ENCODE measurements around the gene GMPS.
"Not testable (repeated sequence)": the region's sequence is repeated elsewhere in the genome, so short reads cannot be mapped to it uniquely, and the experiment has no call there.

GMPS gene

DNA sequence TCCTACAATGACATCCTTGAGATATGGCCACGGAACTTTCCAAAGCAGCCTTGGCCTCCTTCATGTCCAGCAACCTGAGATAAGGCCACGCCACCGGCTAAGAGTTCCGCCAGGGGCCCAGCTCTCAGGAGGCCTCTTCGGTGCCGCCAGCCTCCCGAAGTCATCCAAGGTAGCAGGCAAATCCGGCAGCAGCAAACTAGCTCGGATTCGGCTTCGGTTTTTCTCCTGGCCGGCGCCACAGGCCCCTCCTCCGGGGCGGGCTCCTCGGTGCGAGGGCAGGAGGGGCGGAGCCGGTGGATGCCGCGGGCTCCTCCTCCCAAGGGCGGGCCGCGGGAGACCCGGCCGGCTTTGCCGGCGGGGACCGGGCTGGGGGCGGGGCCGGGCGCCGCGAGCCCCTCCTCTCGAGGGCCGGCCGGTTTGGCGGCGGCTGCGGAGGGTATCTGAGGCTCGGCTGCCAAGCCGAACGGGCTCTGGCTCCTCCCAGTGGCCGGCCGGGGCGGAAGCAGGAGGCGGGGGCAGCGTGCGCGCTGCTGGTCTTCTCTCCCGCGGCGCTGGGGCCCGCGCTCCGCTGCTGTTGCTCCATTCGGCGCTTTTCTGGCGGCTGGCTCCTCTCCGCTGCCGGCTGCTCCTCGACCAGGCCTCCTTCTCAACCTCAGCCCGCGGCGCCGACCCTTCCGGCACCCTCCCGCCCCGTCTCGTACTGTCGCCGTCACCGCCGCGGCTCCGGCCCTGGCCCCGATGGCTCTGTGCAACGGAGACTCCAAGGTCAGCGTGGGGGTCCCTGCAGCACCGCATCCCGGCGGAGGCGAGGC is at the start of gene GMPS:
Gene GMPS, plus strand, starts transcription at position 518 of the 812 bp plus-strand sequence. Its CDS starts 221 bp downstream, at position 739.
- H3K9me3 ChIP-seq (ENCODE audit: severe bottlenecking) = no peaks in the 10 kb centered on the region
- H3K4me1 ChIP-seq (ENCODE audit: insufficient read depth, poor library complexity, severe bottlenecking) = peaks cover 9% of the 10 kb centered on the region
- DNase-seq (ENCODE audit: low spot score) = peak; percentile 89
- H3K4me3 ChIP-seq (ENCODE audit: severe bottlenecking) = peak within 1 kb of the TSS; percentile 96
- peak within 1 kb of the TSS; percentile 80 for H3K27ac ChIP-seq (ENCODE audit: poor library complexity, severe bottlenecking)
- peak; percentile 86 for ATAC-seq (ENCODE audit: low read depth)
- TF ChIP-seq, protein P1, sequence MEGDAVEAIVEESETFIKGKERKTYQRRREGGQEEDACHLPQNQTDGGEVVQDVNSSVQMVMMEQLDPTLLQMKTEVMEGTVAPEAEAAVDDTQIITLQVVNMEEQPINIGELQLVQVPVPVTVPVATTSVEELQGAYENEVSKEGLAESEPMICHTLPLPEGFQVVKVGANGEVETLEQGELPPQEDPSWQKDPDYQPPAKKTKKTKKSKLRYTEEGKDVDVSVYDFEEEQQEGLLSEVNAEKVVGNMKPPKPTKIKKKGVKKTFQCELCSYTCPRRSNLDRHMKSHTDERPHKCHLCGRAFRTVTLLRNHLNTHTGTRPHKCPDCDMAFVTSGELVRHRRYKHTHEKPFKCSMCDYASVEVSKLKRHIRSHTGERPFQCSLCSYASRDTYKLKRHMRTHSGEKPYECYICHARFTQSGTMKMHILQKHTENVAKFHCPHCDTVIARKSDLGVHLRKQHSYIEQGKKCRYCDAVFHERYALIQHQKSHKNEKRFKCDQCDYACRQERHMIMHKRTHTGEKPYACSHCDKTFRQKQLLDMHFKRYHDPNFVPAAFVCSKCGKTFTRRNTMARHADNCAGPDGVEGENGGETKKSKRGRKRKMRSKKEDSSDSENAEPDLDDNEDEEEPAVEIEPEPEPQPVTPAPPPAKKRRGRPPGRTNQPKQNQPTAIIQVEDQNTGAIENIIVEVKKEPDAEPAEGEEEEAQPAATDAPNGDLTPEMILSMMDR (IDR thresholded peaks at IDR 0.05; ENCODE audit: poor library complexity, severe bottlenecking) = peak; percentile 66
- H3K36me3 ChIP-seq (ENCODE audit: low read depth) = peaks cover 11% of the 10 kb centered on the region
- no peaks in the 10 kb centered on the region for H3K27me3 ChIP-seq (ENCODE audit: insufficient read depth, poor library complexity, severe bottlenecking)

DNA sequence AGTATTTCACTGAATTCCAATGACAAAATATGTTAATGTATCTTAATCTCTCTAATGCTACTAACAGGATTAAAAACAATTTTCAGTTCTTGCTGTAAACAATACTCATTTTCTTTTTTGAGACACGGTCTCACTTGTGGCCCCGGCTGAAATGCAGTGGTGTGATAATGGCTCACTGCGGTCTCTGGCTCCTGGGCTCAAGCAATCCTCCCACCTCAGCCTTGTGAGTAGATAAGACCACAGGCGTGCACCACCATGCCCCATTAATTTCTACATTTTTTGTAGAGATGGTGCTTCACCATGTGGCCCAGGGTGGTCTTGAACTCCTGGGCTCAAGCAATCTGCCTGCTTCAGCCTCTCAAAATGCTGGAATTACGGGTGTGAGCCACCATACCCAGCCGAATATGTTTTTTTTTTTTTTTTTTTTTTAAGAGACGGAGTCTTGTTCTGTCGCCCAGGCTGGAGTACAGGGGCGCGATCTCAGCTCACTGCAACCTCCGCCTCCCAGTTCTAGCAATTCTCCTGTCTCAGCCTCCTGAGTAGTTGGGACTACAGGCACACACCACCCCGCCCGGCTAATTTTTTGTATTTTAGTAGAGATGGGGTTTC is 41.9 kb upstream of the GMPS start:
- H3K4me3 ChIP-seq (ENCODE audit: severe bottlenecking); ATAC-seq (ENCODE audit: low read depth); DNase-seq (ENCODE audit: low spot score); H3K9me3 ChIP-seq (ENCODE audit: severe bottlenecking); H3K27me3 ChIP-seq (ENCODE audit: insufficient read depth, poor library complexity, severe bottlenecking); H3K4me1 ChIP-seq (ENCODE audit: insufficient read depth, poor library complexity, severe bottlenecking); H3K27ac ChIP-seq (ENCODE audit: poor library complexity, severe bottlenecking): not testable (repeated sequence)
- peaks cover 76% of the 10 kb centered on the region for H3K36me3 ChIP-seq (ENCODE audit: low read depth)

DNA sequence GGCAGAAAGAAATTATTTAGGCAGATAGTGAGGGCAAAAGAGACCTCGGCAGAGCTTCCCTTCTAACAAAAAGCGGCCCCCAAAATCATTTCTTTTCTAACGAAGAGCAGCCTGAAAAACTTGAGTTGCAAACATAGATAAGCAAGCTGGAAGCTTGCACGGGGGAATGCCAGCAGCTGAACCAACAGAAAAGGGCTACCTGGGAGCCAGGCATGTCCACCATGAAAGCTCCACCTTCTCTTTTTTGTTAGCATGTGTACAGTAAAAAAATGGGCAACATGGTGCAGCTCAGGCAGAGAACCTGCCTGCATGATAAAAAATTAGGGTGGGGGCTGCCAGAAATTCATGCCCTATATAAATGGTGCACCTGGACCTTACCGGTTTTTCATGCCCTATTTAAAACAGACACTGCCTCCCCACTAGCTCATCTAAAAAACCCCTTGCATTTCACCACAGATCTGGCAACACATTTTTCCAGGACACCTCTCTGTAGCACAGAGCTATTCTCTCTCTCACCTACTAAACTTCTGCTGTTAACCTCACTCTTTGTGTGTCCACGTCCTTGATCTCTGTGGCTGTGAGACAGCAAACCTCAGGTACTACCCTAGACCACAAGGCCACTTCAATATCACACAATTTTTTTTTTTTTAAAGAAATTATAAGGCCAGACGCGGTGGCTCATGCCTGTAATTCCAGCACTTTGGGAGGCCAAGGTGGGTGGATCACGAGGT is 34.9 kb upstream of the GMPS start:
- ATAC-seq (ENCODE audit: low read depth) = no peak
- no peak overlapping the region for H3K27ac ChIP-seq (ENCODE audit: poor library complexity, severe bottlenecking)
- H3K27me3 ChIP-seq (ENCODE audit: insufficient read depth, poor library complexity, severe bottlenecking) = no peaks in the 10 kb centered on the region
- no peaks in the 10 kb centered on the region for H3K9me3 ChIP-seq (ENCODE audit: severe bottlenecking)
- no peak overlapping the region for H3K4me3 ChIP-seq (ENCODE audit: severe bottlenecking)
- H3K36me3 ChIP-seq (ENCODE audit: low read depth) = peaks cover 59% of the 10 kb centered on the region
- H3K4me1 ChIP-seq (ENCODE audit: insufficient read depth, poor library complexity, severe bottlenecking) = no peaks in the 10 kb centered on the region
- DNase-seq (ENCODE audit: low spot score) = no peak
- TF ChIP-seq, protein P1 (IDR thresholded peaks at IDR 0.05; ENCODE audit: poor library complexity, severe bottlenecking) = no peak

DNA sequence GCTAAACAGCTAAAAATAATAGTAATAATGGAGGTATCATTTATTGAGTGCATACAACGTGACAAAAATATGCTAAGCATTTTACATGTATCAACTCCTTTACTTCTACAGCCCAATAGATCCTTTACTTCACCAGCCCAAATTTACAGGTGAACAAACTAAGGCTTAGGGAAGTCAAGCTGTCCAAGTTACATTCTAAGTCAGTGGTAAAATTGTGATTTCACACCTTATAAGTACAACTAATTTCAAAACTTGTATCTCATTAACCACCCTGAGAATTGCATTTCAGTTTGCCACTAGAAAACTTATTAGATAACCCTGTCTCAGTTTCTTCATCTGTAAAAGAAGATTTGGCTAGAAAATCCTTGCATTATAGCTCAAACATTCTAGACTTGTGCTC is 26.9 kb upstream of the GMPS start:
- DNase-seq (ENCODE audit: low spot score) (no peak), ATAC-seq (ENCODE audit: low read depth) (no peak)
- no peaks in the 10 kb centered on the region for H3K4me1 ChIP-seq (ENCODE audit: insufficient read depth, poor library complexity, severe bottlenecking)
- H3K36me3 ChIP-seq (ENCODE audit: low read depth) = peaks cover 58% of the 10 kb centered on the region
- H3K27me3 ChIP-seq (ENCODE audit: insufficient read depth, poor library complexity, severe bottlenecking) = no peaks in the 10 kb centered on the region
- H3K9me3 ChIP-seq (ENCODE audit: severe bottlenecking) = no peaks in the 10 kb centered on the region
- TF ChIP-seq, protein P1 (IDR thresholded peaks at IDR 0.05; ENCODE audit: poor library complexity, severe bottlenecking) = no peak
- H3K27ac ChIP-seq (ENCODE audit: poor library complexity, severe bottlenecking) = no peak overlapping the region
- no peak overlapping the region for H3K4me3 ChIP-seq (ENCODE audit: severe bottlenecking)

DNA sequence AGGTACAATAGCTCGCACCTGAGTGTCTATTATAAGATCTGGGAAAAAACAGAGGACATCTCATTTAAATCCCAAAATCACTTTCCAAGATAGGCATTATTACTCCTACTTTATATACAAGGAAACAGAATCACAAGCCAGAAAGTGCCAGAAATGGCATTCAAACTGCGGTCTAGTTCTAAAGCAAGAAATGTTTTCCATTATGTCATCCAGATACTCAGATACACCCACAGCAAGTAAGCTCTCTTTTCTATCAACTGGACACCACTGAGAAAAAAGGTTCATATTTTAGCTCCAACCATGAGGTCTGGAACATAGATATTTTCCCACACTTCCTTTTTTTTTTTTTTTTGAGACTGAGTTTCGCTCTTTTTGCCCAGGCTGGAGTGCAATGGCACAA is 24.3 kb upstream of the GMPS start:
- ATAC-seq (ENCODE audit: low read depth) (no peak), DNase-seq (ENCODE audit: low spot score) (no peak)
- H3K9me3 ChIP-seq (ENCODE audit: severe bottlenecking) = no peaks in the 10 kb centered on the region
- TF ChIP-seq, protein P1 (IDR thresholded peaks at IDR 0.05; ENCODE audit: poor library complexity, severe bottlenecking) = no peak
- no peak overlapping the region for H3K4me3 ChIP-seq (ENCODE audit: severe bottlenecking)
- H3K27me3 ChIP-seq (ENCODE audit: insufficient read depth, poor library complexity, severe bottlenecking) = no peaks in the 10 kb centered on the region
- H3K4me1 ChIP-seq (ENCODE audit: insufficient read depth, poor library complexity, severe bottlenecking) = no peaks in the 10 kb centered on the region
- peaks cover 66% of the 10 kb centered on the region for H3K36me3 ChIP-seq (ENCODE audit: low read depth)
- no peak overlapping the region for H3K27ac ChIP-seq (ENCODE audit: poor library complexity, severe bottlenecking)
